T-helper 2 cell treated with Interferon-gamma antibody and Interleukin-4, amounts not matched to agents 5 μg/mL and 100 μg/mL, for 36 hours (primary cell): ENCODE measurements around the gene ITPR2.

Experiments used
- DNase-seq: peaks from one replicate; pipeline ENCODE4 v3.0.0; 2021; ENCODE audit warnings: low spot score
- H3K27ac Mint-ChIP-seq: one replicate; pipeline ENCODE4 v1.8.0; 2021; ENCODE audit warnings: mild to moderate bottlenecking, mixed read lengths
- H3K27me3 Mint-ChIP-seq: one replicate; pipeline ENCODE4 v1.8.0; 2021; ENCODE audit warnings: low read depth, mixed read lengths
- H3K36me3 Mint-ChIP-seq: one replicate; pipeline ENCODE4 v1.8.0; 2021; ENCODE audit warnings: low read depth, mixed read lengths
- H3K4me1 Mint-ChIP-seq: one replicate; pipeline ENCODE4 v1.8.0; 2021; ENCODE audit warnings: low read depth, mixed read lengths
- H3K4me3 Mint-ChIP-seq: one replicate; pipeline ENCODE4 v1.8.0; 2022; ENCODE audit warnings: mild to moderate bottlenecking, moderate library complexity, mixed read lengths
- H3K9me3 Mint-ChIP-seq: one replicate; pipeline ENCODE4 v1.8.0; 2021; ENCODE audit warnings: mixed read lengths

The ITPR2 gene

DNA sequence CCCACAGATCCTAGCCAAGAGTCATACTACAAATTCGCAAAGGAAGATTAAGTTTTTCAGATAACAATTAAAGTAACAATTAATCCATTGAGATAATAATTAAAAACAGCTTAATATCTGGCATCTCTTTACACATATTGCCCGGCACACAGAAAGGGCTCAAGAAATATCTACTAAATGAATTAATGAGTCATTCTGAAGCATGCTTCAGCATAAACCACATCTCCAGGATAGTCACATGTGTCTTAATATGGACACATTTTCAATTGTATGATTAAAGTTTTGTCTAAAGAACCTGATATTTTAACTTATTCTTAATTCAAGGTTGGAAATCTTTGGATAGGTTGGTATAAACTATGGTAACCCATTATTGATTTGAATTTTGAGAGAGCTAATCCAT lies 9.6 kb downstream of the ITPR2 start:
- H3K36me3 Mint-ChIP-seq = peaks cover 7% of the 10 kb centered on the region
- no peak for DNase-seq
- no peaks in the 10 kb centered on the region for H3K9me3 Mint-ChIP-seq
- H3K27me3 Mint-ChIP-seq = no peaks in the 10 kb centered on the region
- no peak overlapping the region for H3K27ac Mint-ChIP-seq
- H3K4me3 Mint-ChIP-seq = no peak overlapping the region
- peaks cover 19% of the 10 kb centered on the region for H3K4me1 Mint-ChIP-seq

DNA sequence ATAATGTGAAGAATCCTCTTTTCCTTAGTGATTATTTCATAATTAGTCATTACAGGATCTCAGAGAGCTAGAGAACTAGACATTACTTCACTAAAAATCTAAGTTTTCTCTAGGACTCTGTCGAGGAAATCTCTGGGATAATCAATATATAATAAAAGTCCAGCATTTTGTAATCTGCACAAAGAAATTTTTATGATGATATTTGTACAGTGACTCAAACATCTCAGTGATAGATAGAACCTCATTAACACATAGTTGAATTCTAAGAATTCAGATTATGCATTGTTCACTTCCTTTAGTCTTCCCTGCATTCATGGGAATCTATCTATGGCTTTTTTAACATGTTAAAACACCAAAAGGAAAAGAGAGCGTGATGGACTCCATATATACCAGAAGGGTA lies 11.0 kb downstream of the ITPR2 start:
- Mint-ChIP-seq H3K9me3 (no peaks in the 10 kb centered on the region), H3K4me3 (no peak overlapping the region), H3K27ac (no peak overlapping the region), H3K4me1 (peaks cover 18% of the 10 kb centered on the region), H3K27me3 (no peaks in the 10 kb centered on the region), H3K36me3 (peaks cover 9% of the 10 kb centered on the region)
- no peak for DNase-seq

DNA sequence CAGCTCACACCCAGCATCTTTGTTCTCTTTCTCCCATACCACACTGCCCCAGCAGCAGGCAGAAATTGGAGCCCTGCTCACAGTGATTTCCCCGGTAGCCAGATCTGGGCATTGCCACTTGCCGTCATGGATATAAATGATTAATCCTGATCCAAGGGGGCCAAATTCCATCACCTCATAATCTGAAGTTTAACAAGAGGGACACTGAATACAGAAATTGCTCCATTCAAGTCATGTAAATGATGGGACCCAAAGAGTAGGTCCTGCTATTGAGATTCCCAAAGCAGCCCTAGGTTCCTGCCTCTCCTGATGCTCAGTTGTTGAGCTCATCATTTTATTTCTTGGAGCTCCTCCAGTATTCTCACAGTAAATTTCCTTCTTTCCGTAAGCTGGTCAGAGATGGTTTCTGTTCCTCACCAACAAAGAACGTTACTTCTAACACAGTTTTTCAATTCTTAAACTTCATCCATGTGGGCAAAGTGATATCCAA lies 11.7 kb downstream of the ITPR2 start:
- DNase-seq = no peak
- Mint-ChIP-seq H3K36me3 (peaks cover 9% of the 10 kb centered on the region), H3K4me3 (no peak overlapping the region), H3K9me3 (no peaks in the 10 kb centered on the region), H3K27ac (no peak overlapping the region), H3K27me3 (no peaks in the 10 kb centered on the region), H3K4me1 (peaks cover 15% of the 10 kb centered on the region)

DNA sequence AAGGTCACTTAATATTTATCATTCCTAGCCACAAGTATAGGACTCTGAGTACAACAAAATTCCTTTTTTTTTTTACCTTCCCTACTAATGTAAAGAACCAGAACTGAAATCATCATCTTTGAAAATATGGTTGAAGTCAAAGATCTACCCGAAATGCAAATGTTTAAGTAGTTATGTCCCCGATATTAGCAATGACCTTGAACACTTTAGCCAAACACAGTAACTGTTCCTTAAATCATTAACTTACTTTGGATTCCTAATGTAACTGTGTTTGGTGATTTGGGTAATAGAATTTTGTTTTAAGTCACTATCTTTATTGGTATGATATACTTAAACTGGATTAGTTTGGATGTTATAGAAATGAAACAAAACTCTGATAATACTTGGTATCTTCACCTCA lies 14.4 kb downstream of the ITPR2 start:
- no peaks in the 10 kb centered on the region for H3K27me3 Mint-ChIP-seq
- H3K36me3 Mint-ChIP-seq = peaks cover 5% of the 10 kb centered on the region
- H3K4me3 Mint-ChIP-seq = no peak overlapping the region
- H3K9me3 Mint-ChIP-seq = no peaks in the 10 kb centered on the region
- H3K4me1 Mint-ChIP-seq = peaks cover 7% of the 10 kb centered on the region
- DNase-seq = no peak
- H3K27ac Mint-ChIP-seq = no peak overlapping the region

DNA sequence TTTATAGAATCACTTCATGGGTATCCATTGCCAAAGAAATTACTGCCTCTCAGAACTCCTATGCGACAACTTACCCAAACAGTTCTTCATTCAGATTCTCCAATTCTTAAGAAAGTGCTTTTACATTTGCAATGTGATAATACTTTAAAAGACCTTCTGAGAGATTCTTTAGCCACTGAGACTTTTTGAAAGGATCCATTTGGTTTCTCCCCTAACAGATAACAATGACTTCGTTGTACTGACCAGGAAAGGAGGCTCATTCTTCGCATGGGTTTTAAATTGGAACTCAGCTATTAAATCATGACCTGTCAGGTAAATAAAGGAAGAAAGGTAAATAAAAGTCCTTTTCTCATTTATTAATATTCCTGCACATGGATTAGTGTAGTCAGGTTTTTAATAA lies 14.8 kb downstream of the ITPR2 start:
- no peak for DNase-seq
- no peak overlapping the region for H3K4me3 Mint-ChIP-seq
- peaks cover 7% of the 10 kb centered on the region for H3K4me1 Mint-ChIP-seq
- peaks cover 5% of the 10 kb centered on the region for H3K36me3 Mint-ChIP-seq
- H3K27ac Mint-ChIP-seq = no peak overlapping the region
- no peaks in the 10 kb centered on the region for H3K27me3 Mint-ChIP-seq
- no peaks in the 10 kb centered on the region for H3K9me3 Mint-ChIP-seq

DNA sequence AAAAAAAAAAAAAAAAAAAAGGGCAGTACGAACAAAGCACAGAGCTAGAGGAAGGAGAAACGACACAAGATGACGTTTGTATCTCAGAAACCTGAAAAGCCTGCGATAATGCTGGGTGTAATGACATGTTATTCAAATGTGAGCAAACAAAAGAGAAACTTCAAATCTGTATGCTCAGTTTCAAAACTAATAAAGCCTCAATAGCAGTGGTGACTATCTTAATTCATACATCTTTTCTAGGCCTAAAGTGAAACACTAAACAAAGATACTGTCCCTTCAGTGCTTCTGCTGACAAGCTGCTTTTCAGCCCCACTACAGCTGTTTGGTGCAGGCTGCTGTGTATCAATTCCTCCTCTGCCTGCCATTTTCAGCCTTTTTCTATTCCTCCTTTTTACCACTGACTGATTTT lies 15.8 kb downstream of the ITPR2 start:
- no peak for DNase-seq
- H3K27ac Mint-ChIP-seq = no peak overlapping the region
- H3K4me3 Mint-ChIP-seq = no peak overlapping the region
- peaks cover 5% of the 10 kb centered on the region for H3K36me3 Mint-ChIP-seq
- no peaks in the 10 kb centered on the region for H3K9me3 Mint-ChIP-seq
- H3K4me1 Mint-ChIP-seq = peaks cover 6% of the 10 kb centered on the region
- no peaks in the 10 kb centered on the region for H3K27me3 Mint-ChIP-seq

DNA sequence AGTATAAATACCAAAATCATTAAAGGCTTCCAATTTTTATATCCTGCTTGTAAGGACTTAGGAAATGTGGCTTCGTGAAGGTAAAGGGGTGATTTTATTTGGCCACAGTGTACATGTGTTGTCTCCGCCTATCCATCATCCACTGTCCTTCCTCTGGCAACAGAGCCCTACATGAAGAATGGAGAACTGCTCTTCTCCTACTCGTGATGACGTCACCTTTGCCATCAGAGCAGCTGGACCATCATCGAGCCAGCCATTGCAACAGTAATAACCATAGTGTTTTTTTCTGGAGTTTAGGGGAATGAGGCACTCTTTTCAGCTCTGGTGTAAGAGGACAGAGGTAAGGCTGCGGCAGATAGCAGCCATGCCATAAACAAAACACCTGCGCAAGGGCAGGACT lies 19.2 kb downstream of the ITPR2 start:
- Mint-ChIP-seq H3K36me3 (peaks cover 5% of the 10 kb centered on the region), H3K4me1 (peaks cover 11% of the 10 kb centered on the region), H3K27ac (no peak overlapping the region), H3K4me3 (no peak overlapping the region), H3K9me3 (no peaks in the 10 kb centered on the region), H3K27me3 (no peaks in the 10 kb centered on the region)
- no peak for DNase-seq

DNA sequence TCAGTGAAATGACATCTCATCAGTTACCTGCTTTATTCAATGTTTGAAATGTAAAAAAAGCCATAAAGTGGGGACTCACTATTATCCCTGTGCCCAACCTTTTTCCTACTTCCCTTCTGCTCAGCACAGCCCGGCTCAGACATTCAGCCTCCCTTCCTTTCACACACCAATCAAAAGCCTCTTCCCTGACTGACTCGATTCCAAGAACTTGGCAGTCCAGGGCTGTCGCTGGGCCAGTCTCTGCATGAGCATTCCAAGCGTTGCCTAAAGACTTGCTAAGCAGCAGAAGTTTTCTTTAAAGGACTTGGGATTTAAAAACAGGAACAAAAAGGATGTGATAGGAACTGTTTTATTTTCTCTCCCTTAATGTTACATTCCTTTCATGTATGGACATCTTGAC lies 22.7 kb downstream of the ITPR2 start:
- H3K4me3 Mint-ChIP-seq = no peak overlapping the region
- no peaks in the 10 kb centered on the region for H3K9me3 Mint-ChIP-seq
- no peak for DNase-seq
- H3K27ac Mint-ChIP-seq = no peak overlapping the region
- H3K27me3 Mint-ChIP-seq = no peaks in the 10 kb centered on the region
- peaks cover 14% of the 10 kb centered on the region for H3K4me1 Mint-ChIP-seq
- peaks cover 6% of the 10 kb centered on the region for H3K36me3 Mint-ChIP-seq

DNA sequence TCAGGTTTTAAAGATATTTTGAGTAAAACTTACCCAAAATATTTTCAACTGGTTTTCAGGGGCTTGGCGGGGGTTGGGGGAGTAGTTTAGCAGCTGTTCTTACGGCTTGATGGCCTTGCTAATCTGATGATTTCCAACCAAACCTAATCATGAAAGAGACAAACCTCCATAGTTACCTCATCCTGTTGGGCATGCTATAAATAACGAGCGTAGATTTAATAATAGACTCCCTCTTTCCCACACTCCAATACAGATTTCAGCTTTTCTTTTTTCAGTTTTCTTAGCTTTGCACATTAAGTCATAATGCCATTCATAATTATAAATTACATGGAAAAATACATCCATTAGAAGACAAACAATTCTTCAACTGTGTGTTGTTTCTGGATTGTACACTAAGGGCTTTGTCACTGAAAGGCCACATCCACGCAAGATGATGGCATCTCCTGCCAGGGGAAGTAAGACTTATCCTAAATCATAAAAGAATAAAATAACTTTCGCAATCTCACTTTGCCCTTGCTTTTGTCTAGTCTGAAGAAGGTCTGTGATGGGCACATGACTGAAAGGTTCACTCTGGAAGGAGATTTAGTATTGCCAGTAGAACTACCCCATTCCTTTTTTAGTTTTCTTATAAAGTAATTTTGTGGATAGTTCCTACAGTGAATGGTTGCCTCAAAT lies 23.2 kb downstream of the ITPR2 start:
- Mint-ChIP-seq H3K4me1 (peaks cover 14% of the 10 kb centered on the region), H3K9me3 (no peaks in the 10 kb centered on the region), H3K4me3 (no peak overlapping the region), H3K27me3 (no peaks in the 10 kb centered on the region), H3K27ac (no peak overlapping the region), H3K36me3 (peaks cover 6% of the 10 kb centered on the region)
- no peak for DNase-seq

DNA sequence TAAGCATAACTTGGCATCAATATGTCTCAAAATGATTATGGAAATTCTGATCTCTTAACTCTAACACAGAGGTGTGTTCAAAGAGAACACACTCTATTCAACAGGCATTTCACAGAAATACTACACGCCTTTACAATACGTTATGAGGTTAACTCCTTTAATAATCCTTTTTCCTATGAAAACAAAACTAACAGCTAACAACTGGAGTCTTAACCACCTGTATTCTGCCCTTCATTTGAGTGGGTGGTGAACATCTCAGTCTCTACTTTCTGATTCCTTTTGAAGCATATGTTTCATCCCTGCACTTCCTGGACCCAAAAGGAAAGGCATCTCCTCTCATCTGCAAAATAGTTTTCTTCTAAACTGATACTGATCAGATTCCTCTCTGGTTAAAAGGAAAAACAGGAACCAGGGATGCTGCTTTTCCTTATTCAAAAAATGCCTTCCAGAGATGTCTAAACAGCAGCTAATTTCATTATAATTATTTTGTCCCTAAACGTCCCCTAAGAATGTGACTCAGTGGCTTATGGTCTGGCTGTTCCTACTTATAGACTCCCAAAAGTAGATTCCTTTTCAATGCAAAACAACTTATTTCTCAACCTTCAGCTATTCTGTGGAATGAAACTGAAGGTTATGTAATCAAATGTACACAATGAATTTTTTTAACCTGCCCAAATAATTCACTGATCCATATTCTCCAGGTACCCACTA lies 24.1 kb downstream of the ITPR2 start:
- Mint-ChIP-seq H3K36me3 (peaks cover 4% of the 10 kb centered on the region), H3K9me3 (no peaks in the 10 kb centered on the region), H3K4me1 (peaks cover 14% of the 10 kb centered on the region), H3K27ac (no peak overlapping the region), H3K27me3 (no peaks in the 10 kb centered on the region), H3K4me3 (no peak overlapping the region)
- no peak for DNase-seq

DNA sequence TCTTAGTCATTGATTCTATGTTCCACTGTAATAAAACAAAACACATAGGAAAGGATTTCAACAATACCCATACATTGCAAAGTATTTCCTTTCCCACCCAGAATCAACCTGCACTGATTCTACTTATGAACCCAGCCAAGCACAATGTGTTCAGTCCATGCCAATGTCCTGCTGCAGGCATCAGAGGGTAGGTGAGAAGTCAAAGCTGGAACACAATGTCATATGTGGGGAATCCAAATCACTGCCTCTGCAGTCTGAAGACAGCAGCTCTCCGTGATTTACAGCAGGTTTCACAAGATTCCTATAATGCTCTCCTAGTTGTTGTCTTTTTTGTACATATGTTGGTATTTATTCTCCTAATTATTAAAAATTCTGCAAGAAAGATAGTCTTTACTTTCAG lies 25.7 kb downstream of the ITPR2 start:
- Mint-ChIP-seq H3K4me3 (no peak overlapping the region), H3K27ac (no peak overlapping the region), H3K9me3 (no peaks in the 10 kb centered on the region), H3K36me3 (peaks cover 3% of the 10 kb centered on the region), H3K27me3 (no peaks in the 10 kb centered on the region), H3K4me1 (peaks cover 17% of the 10 kb centered on the region)
- no peak for DNase-seq

DNA sequence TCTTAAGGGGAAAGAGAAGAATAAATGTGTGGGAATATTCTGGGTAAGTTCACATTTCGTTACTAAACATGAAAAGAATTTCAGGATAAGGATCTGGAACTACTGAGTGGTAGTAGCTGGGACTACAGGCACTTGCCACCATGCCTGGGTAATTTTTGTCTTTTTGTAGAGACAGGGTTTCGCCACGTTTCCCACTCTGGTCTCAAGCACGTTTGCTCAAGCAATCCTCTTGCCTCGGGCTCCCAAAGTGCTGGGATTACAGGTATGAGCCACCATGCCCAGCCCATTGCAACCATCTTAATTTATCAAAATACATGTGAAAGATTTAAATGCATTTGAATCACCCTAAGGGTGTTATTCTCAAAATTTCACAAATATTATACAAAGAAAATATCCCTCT lies 26.4 kb downstream of the ITPR2 start:
- no peaks in the 10 kb centered on the region for H3K9me3 Mint-ChIP-seq
- H3K4me1 Mint-ChIP-seq = peaks cover 17% of the 10 kb centered on the region
- no peak overlapping the region for H3K27ac Mint-ChIP-seq
- peaks cover 3% of the 10 kb centered on the region for H3K36me3 Mint-ChIP-seq
- DNase-seq = no peak
- H3K4me3 Mint-ChIP-seq = no peak overlapping the region
- H3K27me3 Mint-ChIP-seq = no peaks in the 10 kb centered on the region

DNA sequence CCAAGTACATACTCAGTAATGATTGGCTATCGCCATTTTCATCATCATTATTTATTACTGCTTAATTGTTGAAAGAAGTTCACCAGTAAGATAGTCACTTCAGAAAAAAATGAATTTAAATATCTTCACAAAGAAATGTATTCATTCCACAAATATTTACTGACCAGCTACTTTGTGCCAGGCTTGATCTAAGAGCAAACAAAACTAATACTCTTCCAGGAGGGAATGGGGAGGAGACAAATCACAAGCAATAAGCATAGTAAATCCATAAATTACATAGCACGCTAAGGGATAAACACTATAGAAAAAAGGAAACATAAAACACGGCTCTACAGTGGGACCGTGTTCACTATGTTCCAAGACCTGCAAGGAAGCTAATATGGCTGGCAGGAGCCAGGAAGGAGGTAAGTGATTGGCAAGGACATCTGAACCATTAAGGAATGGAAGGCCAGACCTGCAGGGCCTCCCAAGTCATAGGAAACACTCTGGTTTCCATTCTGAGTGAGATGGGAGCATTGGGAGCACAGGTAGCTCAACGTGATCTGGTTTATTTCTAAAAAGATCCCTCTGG lies 27.5 kb downstream of the ITPR2 start:
- Mint-ChIP-seq H3K27me3 (no peaks in the 10 kb centered on the region), H3K4me1 (peaks cover 17% of the 10 kb centered on the region), H3K27ac (no peak overlapping the region), H3K36me3 (peaks cover 6% of the 10 kb centered on the region), H3K4me3 (no peak overlapping the region), H3K9me3 (no peaks in the 10 kb centered on the region)
- DNase-seq = no peak

DNA sequence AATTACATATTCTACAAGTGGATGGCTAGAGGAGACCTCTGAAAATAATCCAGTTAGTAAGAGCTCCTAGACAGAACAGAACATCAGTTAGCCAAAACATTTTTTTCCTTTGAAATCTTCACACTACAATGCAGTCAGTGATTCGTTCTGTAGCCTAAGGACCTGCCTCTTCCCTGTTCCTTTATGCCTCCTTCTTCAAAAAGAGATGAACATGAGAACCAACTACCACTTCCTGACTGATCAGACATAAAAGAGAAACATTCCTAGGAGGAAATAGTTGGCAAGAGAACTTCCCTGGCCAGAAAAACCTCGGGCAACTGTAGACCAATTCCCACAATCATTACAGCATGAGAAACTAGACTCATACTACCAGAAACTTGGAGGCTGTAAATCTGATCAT lies 29.4 kb downstream of the ITPR2 start:
- no peak for DNase-seq
- Mint-ChIP-seq H3K4me3 (no peak overlapping the region), H3K27me3 (no peaks in the 10 kb centered on the region), H3K9me3 (no peaks in the 10 kb centered on the region), H3K4me1 (peaks cover 6% of the 10 kb centered on the region), H3K27ac (no peak overlapping the region), H3K36me3 (peaks cover 7% of the 10 kb centered on the region)
